ENCODE results near the gene TMEM167B. TPM values are rescaled to one million over a fixed set of nuclear protein-coding genes. Genes with fewer than 3 reads are reported as not detected.
A peak's percentile ranks its signal among the peaks of the same experiment; 100 is the strongest.

Gene TMEM167B
- total RNA-seq, 2 experiments from 2014 or later = 21.8 to 23.4 TPM

DNA sequence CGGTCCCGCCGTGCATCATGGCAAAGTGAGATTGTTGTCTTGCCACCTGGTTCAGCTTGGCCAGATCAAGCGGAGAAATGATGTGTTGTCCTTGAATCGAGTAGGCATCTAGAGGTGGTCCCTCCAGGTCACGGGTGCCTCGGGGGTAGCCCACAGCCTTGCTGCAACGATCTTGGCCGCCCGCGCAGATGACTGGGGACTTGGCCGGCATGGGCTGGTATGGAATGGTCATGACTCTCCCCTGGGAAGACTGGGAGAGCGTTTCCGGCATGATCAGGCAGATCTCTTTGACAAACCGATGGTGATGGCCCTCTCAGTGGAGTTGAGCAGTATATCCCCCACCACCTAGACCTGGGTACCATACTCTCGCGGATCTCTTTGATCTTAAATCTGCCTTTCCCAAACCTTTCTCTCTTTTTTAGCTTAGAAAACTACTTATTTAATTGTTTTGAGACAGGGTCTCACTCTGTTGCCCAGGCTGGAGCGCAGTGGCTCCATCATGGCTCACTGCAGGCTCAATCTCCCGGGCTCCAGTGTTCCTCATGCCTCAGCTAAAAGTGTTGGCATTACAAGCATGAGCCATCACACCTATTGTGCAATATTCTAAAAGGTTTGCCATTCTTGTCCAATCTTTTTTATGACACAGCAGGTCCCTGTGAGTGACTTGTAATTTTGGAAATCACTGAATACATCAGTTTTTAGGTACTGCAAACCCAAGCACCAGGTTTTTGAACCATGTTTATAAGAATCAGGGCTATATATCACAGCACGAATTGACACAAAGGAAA lies 14.0 kb downstream of the TMEM167B start:
- Mint-ChIP-seq H3K27ac (no peak overlapping the region), H3K36me3 (ENCODE audit: low read depth) (peaks cover 30% of the 10 kb centered on the region), H3K4me3 (no peak overlapping the region), H3K4me1 (ENCODE audit: low read depth) (peaks cover 4% of the 10 kb centered on the region), H3K9me3 (no peaks in the 10 kb centered on the region), H3K27me3 (no peaks in the 10 kb centered on the region)
- ChIA-PET POLR2A (interaction anchor here (0.7 to 1.4 kb wide), 3 partner anchors 9 to 321 kb away, joined by 3 to 5 read pairs (median 3); partner anchors contain the start of genes ELAPOR1, PSMA5 and TMEM167B), CTCF (interaction anchor here (1.0 kb wide), 1 partner anchor 8 kb away, joined by 3 read pairs; a partner anchor contains a TSS)
- intact Hi-C loops (cut with micrococcal nuclease) = no loop called here
- DNase-seq = no peak
- ATAC-seq = no peak
- TF ChIP-seq, protein P1, sequence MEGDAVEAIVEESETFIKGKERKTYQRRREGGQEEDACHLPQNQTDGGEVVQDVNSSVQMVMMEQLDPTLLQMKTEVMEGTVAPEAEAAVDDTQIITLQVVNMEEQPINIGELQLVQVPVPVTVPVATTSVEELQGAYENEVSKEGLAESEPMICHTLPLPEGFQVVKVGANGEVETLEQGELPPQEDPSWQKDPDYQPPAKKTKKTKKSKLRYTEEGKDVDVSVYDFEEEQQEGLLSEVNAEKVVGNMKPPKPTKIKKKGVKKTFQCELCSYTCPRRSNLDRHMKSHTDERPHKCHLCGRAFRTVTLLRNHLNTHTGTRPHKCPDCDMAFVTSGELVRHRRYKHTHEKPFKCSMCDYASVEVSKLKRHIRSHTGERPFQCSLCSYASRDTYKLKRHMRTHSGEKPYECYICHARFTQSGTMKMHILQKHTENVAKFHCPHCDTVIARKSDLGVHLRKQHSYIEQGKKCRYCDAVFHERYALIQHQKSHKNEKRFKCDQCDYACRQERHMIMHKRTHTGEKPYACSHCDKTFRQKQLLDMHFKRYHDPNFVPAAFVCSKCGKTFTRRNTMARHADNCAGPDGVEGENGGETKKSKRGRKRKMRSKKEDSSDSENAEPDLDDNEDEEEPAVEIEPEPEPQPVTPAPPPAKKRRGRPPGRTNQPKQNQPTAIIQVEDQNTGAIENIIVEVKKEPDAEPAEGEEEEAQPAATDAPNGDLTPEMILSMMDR (IDR thresholded peaks at IDR 0.05) = no peak

DNA sequence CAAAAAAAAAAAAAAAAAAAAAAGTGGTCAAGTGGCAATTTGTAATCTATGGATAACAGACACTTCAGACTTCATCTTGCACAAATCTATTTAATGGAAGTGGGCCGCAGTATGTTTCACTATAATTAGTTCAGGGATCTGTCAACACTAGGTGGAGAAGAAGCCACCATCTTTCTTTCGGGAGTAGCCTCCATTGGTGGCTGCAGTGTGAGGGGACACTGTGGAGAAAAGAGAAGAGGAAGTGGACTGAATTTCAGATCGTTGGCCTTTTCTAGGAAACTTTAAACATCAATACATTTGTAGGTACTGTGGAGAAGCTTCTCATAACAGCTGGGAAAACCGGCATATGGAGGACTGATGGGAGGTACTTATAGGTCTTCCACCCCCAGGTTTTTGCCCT lies 15.3 kb downstream of the TMEM167B start:
- no peak overlapping the region for H3K4me3 Mint-ChIP-seq
- POLR2A ChIA-PET = no interaction called here
- CTCF ChIA-PET = no interaction called here
- DNase-seq = no peak
- TF ChIP-seq, protein P1 (IDR thresholded peaks at IDR 0.05) = no peak
- peaks cover 15% of the 10 kb centered on the region for H3K4me1 Mint-ChIP-seq (ENCODE audit: low read depth)
- ATAC-seq = no peak
- no peaks in the 10 kb centered on the region for H3K9me3 Mint-ChIP-seq
- H3K27ac Mint-ChIP-seq = no peak overlapping the region
- intact Hi-C loops (cut with micrococcal nuclease) = no loop called here
- H3K27me3 Mint-ChIP-seq = no peaks in the 10 kb centered on the region
- peaks cover 22% of the 10 kb centered on the region for H3K36me3 Mint-ChIP-seq (ENCODE audit: low read depth)

DNA sequence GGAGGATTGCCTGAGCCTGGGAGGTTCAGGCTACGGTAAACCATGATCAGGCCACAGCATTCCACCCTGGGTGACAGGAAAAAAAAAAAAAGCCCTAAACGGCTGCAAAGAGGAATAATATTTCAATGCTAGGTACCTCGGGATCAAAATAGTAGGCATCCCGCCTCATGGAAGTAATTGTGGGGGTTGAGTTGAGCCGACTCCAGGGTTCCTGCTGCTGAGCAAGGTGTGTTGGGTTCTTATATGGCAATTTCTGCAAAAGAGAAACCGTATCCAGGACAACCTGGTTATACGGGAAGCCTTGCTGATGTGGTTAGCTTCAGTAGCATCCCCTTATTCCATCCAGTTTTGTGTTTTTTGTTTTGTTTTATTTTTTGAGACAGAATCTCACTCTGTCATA lies 17.2 kb downstream of the TMEM167B start:
- intact Hi-C loops (cut with micrococcal nuclease) = no loop called here
- POLR2A ChIA-PET = interaction anchor here (0.6 to 1.5 kb wide), 2 partner anchors 8 to 300 kb away, joined by 4 to 8 read pairs; no protein-coding TSS in a partner anchor

DNA sequence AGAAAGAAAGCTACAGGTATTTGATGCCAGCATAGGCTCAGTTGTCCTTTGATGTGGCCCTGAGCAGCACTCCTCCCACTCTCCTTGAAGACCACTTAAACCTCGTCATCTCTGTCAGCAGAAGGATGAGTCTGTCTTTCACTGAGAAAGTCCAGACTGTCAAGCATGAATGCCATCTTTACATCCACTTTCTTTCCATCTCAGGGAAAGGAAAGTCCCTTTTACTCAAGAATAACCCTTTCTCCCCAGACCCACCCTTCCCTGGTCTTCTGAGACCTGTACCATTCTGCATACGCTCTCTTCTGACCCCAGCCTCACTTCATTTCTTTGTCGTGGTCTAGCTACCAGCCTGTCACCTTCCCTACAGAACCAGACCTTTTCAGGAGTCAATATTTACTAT lies 19.3 kb downstream of the TMEM167B start:
- intact Hi-C loops (cut with micrococcal nuclease) = loop anchor here (10.0 kb wide), 3 partner anchors 145 to 315 kb away; partner anchors contain the start of genes CLCC1 and PSMA5
- TF ChIP-seq, protein P1 (IDR thresholded peaks at IDR 0.05) = no peak
- POLR2A ChIA-PET = interaction anchor here (1.2 to 8.2 kb wide), 2 partner anchors 9 to 53 kb away, joined by 3 to 98 read pairs; no protein-coding TSS in a partner anchor
- CTCF ChIA-PET = interaction anchor here (0.8 to 8.7 kb wide), 9 partner anchors 11 to 300 kb away, joined by 3 to 95 read pairs (median 4); partner anchors contain the start of genes PSRC1 and TMEM167B
- Mint-ChIP-seq H3K4me1 (ENCODE audit: low read depth) (peaks cover 33% of the 10 kb centered on the region), H3K27me3 (peaks cover 2% of the 10 kb centered on the region), H3K36me3 (ENCODE audit: low read depth) (no peaks in the 10 kb centered on the region), H3K27ac (no peak overlapping the region), H3K4me3 (no peak overlapping the region), H3K9me3 (no peaks in the 10 kb centered on the region)
- DNase-seq (no peak), ATAC-seq (peak; percentile 21)

More for the DNA sequence above, 17.2 kb downstream of the TMEM167B start:
- ATAC-seq (no peak), DNase-seq (no peak)
- TF ChIP-seq, protein P1 (IDR thresholded peaks at IDR 0.05) = no peak
- CTCF ChIA-PET = interaction anchor here (0.8 to 8.7 kb wide), 2 partner anchors 9 to 279 kb away, joined by 3 to 95 read pairs; no protein-coding TSS in a partner anchor
- Mint-ChIP-seq H3K27ac (no peak overlapping the region), H3K27me3 (peaks cover 2% of the 10 kb centered on the region), H3K4me1 (ENCODE audit: low read depth) (peaks cover 15% of the 10 kb centered on the region), H3K36me3 (ENCODE audit: low read depth) (peaks cover 12% of the 10 kb centered on the region), H3K9me3 (no peaks in the 10 kb centered on the region), H3K4me3 (no peak overlapping the region)

Measured in activated CD8-positive, alpha-beta T cell treated with anti-CD3 and anti-CD28 coated beads for 36 hours (primary cell).